ENCODE data around the gene SLC16A13. TPM values are rescaled to one million over a fixed set of nuclear protein-coding genes. Genes with fewer than 3 reads are reported as not detected.

The SLC16A13 gene
- total RNA-seq, 1 experiment from 2014 or later, result 13.1 TPM

GRCh38 chr17:7058831-7059447 lies 23.1 kb downstream of the SLC16A13 start:
- Histone ChIP-seq H3K27ac (ENCODE audit: low read length) (peak overlapping the region; percentile 51), H3K4me3 (ENCODE audit: low read depth in 2 of 2, low read length in 2 of 2) (no peak overlapping the region), H3K4me1 (ENCODE audit: control insufficient read depth, insufficient read depth, low read length) (peaks cover 16% of the 10 kb centered on the region; the same call in 1 of the 2 replicates), H3K27me3 (ENCODE audit: control insufficient read depth, insufficient read depth, low read length) (no peaks in the 10 kb centered on the region), H3K36me3 (ENCODE audit: control insufficient read depth, insufficient read depth, low read length) (no peaks in the 10 kb centered on the region), H3K9me3 (ENCODE audit: control insufficient read depth, insufficient read depth, low read depth, low read length) (no peaks in the 10 kb centered on the region)
- DNase-seq (ENCODE audit: low read depth, low spot score) (no peak), ATAC-seq (no peak)
- intact Hi-C loops (cut with micrococcal nuclease; ENCODE audit: unreplicated experiment) (no loop called here), in situ Hi-C loops (cut with HindIII; ENCODE audit: low pct_unique_long_range_greater_than_20kb, low sequenced_read_pairs) (no loop called here)
- ChIA-PET CTCF (no interaction called here), POLR2A (no interaction called here)
- TF ChIP-seq CTCF (IDR thresholded peaks at IDR 0.05), result no peak
- TF ChIP-seq REST (IDR thresholded peaks at IDR 0.05; ENCODE audit: insufficient read depth in 1 of 2, low read depth in 2 of 2, low read length in 1 of 2), result no peak
- TF ChIP-seq SIN3A (IDR thresholded peaks at IDR 0.05; ENCODE audit: borderline replicate concordance, insufficient read depth, low read depth, low read length), result no peak
- TF ChIP-seq TCF7L2 (IDR thresholded peaks at IDR 0.05; ENCODE audit: low read depth, low read length), result no peak
- TF ChIP-seq POLR2AphosphoS5 (IDR thresholded peaks at IDR 0.05; ENCODE audit: low read depth, low read length), result no peak
- no TSS peak for BruUV-seq (replicated peaks)

GRCh38 chr17:7060165-7060891 lies 24.5 kb downstream of the SLC16A13 start:
- BruUV-seq (replicated peaks), result no TSS peak
- in situ Hi-C loops (cut with HindIII; ENCODE audit: low pct_unique_long_range_greater_than_20kb, low sequenced_read_pairs) (no loop called here), intact Hi-C loops (cut with micrococcal nuclease; ENCODE audit: unreplicated experiment) (no loop called here)
- peak overlapping the region in 1 of 2 experiments; percentile 20; a peak in 2 of 4 replicates for H3K4me3 ChIP-seq (ENCODE audit: low read depth in 2 of 2, low read length in 2 of 2)
- no peaks in the 10 kb centered on the region for H3K36me3 ChIP-seq (ENCODE audit: control insufficient read depth, insufficient read depth, low read length)
- no peaks in the 10 kb centered on the region for H3K9me3 ChIP-seq (ENCODE audit: control insufficient read depth, insufficient read depth, low read depth, low read length)
- ATAC-seq (peak; percentile 90), DNase-seq (ENCODE audit: low read depth, low spot score) (peak; percentile 99)
- ChIA-PET POLR2A (no interaction called here), CTCF (no interaction called here)
- H3K4me1 ChIP-seq (ENCODE audit: control insufficient read depth, insufficient read depth, low read length), result peaks cover 16% of the 10 kb centered on the region; the same call in 1 of the 2 replicates
- TF ChIP-seq POLR2AphosphoS5 (IDR thresholded peaks at IDR 0.05; ENCODE audit: low read depth, low read length) (no peak), TCF7L2 (IDR thresholded peaks at IDR 0.05; ENCODE audit: low read depth, low read length) (peak; percentile 77), REST (IDR thresholded peaks at IDR 0.05; ENCODE audit: insufficient read depth in 1 of 2, low read depth in 2 of 2, low read length in 1 of 2) (no peak)
- peak overlapping the region; percentile 61 for H3K27ac ChIP-seq (ENCODE audit: low read length)
- no peaks in the 10 kb centered on the region for H3K27me3 ChIP-seq (ENCODE audit: control insufficient read depth, insufficient read depth, low read length)
